T-helper 2 cell (primary cell): ENCODE results near the gene CFAP206.
"Not testable (repeated sequence)": the region's sequence is repeated elsewhere in the genome, so short reads cannot be mapped to it uniquely, and the experiment has no call there.

Experiments used
- DNase-seq, 5 experiments: peaks; one replicate each; pipeline versions ENCODE4 v3.0.0 to v3.0.0-alpha.2; 2012 to 2022

Gene CFAP206

GRCh38 chr6:87421576-87421975, 13.8 kb downstream of the CFAP206 start:
- no peak for DNase-seq

- no peak for DNase-seq
These were observed 19.0 kb downstream of the CFAP206 start for GRCh38 chr6:87426789-87427188.

GRCh38 chr6:87430499-87430898, 22.7 kb downstream of the CFAP206 start:
- no peak for DNase-seq

- DNase-seq = no peak
These were observed 23.5 kb downstream of the CFAP206 start for GRCh38 chr6:87431263-87431662.

GRCh38 chr6:87436435-87436834, 28.7 kb downstream of the CFAP206 start:
- DNase-seq = peak in 4 of 5 experiments; percentile 3 to 72 (median 10)

- DNase-seq = no peak
These were observed 33.9 kb downstream of the CFAP206 start for GRCh38 chr6:87441711-87442110.

- DNase-seq = no peak
These were observed 36.6 kb downstream of the CFAP206 start for GRCh38 chr6:87444362-87444761.

GRCh38 chr6:87465051-87465450, 57.3 kb downstream of the CFAP206 start:
- no peak for DNase-seq

- peak; percentile 63 to 85 (median 77) for DNase-seq
These were observed 65.0 kb downstream of the CFAP206 start, which contains the start of gene SLC35A1 for GRCh38 chr6:87472525-87473418. Gene SLC35A1, plus strand, starts transcription at chr6:87472974. Its CDS starts 30 bp downstream, at chr6:87473004.

- peak in 3 of 5 experiments; percentile 11 to 81 (median 43) for DNase-seq
These were observed 65.7 kb downstream of the CFAP206 start for GRCh38 chr6:87473419-87473903.

- DNase-seq = no peak
These were observed 74.2 kb downstream of the CFAP206 start for GRCh38 chr6:87481931-87482330.

- DNase-seq = no peak
These were observed 74.6 kb downstream of the CFAP206 start for GRCh38 chr6:87482366-87482765.

GRCh38 chr6:87483929-87484328, 76.2 kb downstream of the CFAP206 start:
- DNase-seq = peak in 1 of 5 experiments; percentile 58

- no peak for DNase-seq
These were observed 76.7 kb downstream of the CFAP206 start for GRCh38 chr6:87484491-87484890.

- DNase-seq = no peak
These were observed 79.8 kb downstream of the CFAP206 start for GRCh38 chr6:87487555-87487954.

- DNase-seq = not testable (repeated sequence)
These were observed 81.6 kb downstream of the CFAP206 start for GRCh38 chr6:87489326-87489725.

GRCh38 chr6:87494761-87495422, 87.1 kb downstream of the CFAP206 start:
- DNase-seq = no peak

GRCh38 chr6:87498048-87498447, 90.3 kb downstream of the CFAP206 start:
- no peak for DNase-seq

- no peak for DNase-seq
These were observed 94.2 kb downstream of the CFAP206 start for GRCh38 chr6:87501809-87502572.

- no peak for DNase-seq
These were observed 96.7 kb downstream of the CFAP206 start for GRCh38 chr6:87504441-87504840.
